NCI-H2227 (cell line): ENCODE measurements around the gene SYF2.
"Not testable (repeated sequence)": the region's sequence is repeated elsewhere in the genome, so short reads cannot be mapped to it uniquely, and the experiment has no call there.

Experiments
- DNase-seq: peaks from one replicate; lab custom pipeline; 2025; ENCODE audit not compliant: unreplicated experiment; lab: John Stamatoyannopoulos, UW

Gene SYF2

GRCh38 chr1:25246600-25247023 lies 14.3 kb upstream of the SYF2 start:
- DNase-seq: no peak

- peak; percentile 50 for DNase-seq
Observed at GRCh38 chr1:25245809-25246599, 13.7 kb upstream of the SYF2 start.

GRCh38 chr1:25245393-25245792 lies 13.1 kb upstream of the SYF2 start:
- no peak for DNase-seq

- no peak for DNase-seq
Observed at GRCh38 chr1:25243907-25244306, 11.6 kb upstream of the SYF2 start.

- peak; percentile 97 for DNase-seq
Observed at GRCh38 chr1:25239681-25240541, 7.6 kb upstream of the SYF2 start.

GRCh38 chr1:25238046-25238445 lies 5.7 kb upstream of the SYF2 start:
- DNase-seq: no peak

GRCh38 chr1:25236261-25236660 lies 4.0 kb upstream of the SYF2 start:
- DNase-seq: not testable (repeated sequence)

- DNase-seq: not testable (repeated sequence)
Observed at GRCh38 chr1:25235411-25235810, 3.1 kb upstream of the SYF2 start.

- peak; percentile 88 for DNase-seq
Observed at GRCh38 chr1:25232866-25233784, 823 bp upstream of the SYF2 start.

- DNase-seq: no peak
Observed at GRCh38 chr1:25223471-25223870, 8.8 kb downstream of the SYF2 start.

- DNase-seq: no peak
Observed at GRCh38 chr1:25222606-25223005, 9.7 kb downstream of the SYF2 start.

- no peak for DNase-seq
Observed at GRCh38 chr1:25220666-25221065, 11.6 kb downstream of the SYF2 start.

- DNase-seq: no peak
Observed at GRCh38 chr1:25219661-25220251, 12.5 kb downstream of the SYF2 start.

GRCh38 chr1:25217598-25218232 lies 14.6 kb downstream of the SYF2 start:
- no peak for DNase-seq

GRCh38 chr1:25217015-25217414 lies 15.3 kb downstream of the SYF2 start:
- DNase-seq: no peak

- no peak for DNase-seq
Observed at GRCh38 chr1:25216123-25216522, 16.2 kb downstream of the SYF2 start.

- no peak for DNase-seq
Observed at GRCh38 chr1:25212725-25213124, 19.6 kb downstream of the SYF2 start.

GRCh38 chr1:25210728-25211127 lies 21.6 kb downstream of the SYF2 start:
- no peak for DNase-seq

- no peak for DNase-seq
Observed at GRCh38 chr1:25209516-25209915, 22.8 kb downstream of the SYF2 start.

- no peak for DNase-seq
Observed at GRCh38 chr1:25208561-25209222, 23.6 kb downstream of the SYF2 start.
